Measurements from ENCODE around the gene PLCB2.

The PLCB2 gene

DNA sequence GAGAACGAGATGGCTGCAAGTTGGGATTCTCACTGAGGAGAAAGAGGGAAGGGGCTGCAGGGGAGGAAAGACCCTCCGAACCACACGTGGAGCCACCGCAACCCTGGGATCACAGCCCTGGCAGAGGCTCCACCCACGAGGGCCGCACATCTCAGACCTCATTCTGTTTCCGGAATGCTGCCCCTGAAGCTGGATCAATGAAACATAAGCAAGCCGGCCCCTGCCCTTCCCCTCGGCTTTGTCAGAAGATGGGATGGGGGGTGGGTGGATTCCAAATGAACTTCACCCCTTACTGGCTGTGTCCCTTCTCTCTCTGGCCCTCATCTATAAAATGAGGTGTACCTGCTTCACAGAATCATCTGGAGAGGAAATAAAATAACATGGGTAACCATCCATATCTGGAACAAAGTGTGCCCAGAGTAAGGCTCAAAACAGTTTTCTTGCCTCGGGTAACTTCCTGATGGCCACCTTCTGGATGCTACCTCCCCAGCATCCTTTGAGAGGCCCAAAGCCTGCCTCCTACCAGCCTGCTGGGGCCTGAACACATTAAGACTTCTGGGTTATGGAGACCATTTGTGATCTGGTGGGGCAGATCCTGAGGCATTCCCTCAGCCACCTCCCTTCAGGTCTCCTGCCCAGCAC, 37.6 kb upstream of the PLCB2 start:
- H3K27me3 ChIP-seq (replicated peaks in 2 of 5; ENCODE audit: control insufficient read depth in 4 of 5, insufficient read depth in 5 of 5, low read length in 4 of 5): no peaks in the 10 kb centered on the region
- H3K4me1 ChIP-seq (ENCODE audit: control extremely low read depth in 1 of 4, control insufficient read depth in 4 of 4, insufficient read depth in 4 of 4, low read length in 3 of 4): peaks cover 0 to 28% (median 16%) of the 10 kb centered on the region in 4 experiments
- ChIA-PET CTCF (interaction anchor here (0.9 to 26.5 kb wide), 13 partner anchors 9 to 79 kb away, joined by 3 to 1099 read pairs (median 10); partner anchors contain the start of genes DISP2, INAFM2, IVD and PHGR1), POLR2A (no interaction called here)
- no peaks in the 10 kb centered on the region for H3K9me3 ChIP-seq (ENCODE audit: control extremely low read depth in 1 of 5, control insufficient read depth in 4 of 5, insufficient read depth in 2 of 5, low read depth in 1 of 5, low read length in 4 of 5)
- 84% methylated on average over 9 of the region's 10 CpGs for WGBS (ENCODE audit: insufficient coverage)
- no peak overlapping the region for H3K27ac ChIP-seq (ENCODE audit: insufficient read depth in 1 of 2, low read depth in 1 of 2, low read length in 2 of 2, poor library complexity in 1 of 2, severe bottlenecking in 2 of 2)
- no peaks in the 10 kb centered on the region for H3K36me3 ChIP-seq (ENCODE audit: control insufficient read depth in 4 of 4, insufficient read depth in 4 of 4, low read length in 3 of 4)
- no peak overlapping the region for H3K4me3 ChIP-seq (ENCODE audit: control insufficient read depth in 1 of 7, extremely low read depth in 1 of 7, insufficient read depth in 4 of 7, low read depth in 2 of 7, low read length in 6 of 7)
- DNase-seq: no peak

DNA sequence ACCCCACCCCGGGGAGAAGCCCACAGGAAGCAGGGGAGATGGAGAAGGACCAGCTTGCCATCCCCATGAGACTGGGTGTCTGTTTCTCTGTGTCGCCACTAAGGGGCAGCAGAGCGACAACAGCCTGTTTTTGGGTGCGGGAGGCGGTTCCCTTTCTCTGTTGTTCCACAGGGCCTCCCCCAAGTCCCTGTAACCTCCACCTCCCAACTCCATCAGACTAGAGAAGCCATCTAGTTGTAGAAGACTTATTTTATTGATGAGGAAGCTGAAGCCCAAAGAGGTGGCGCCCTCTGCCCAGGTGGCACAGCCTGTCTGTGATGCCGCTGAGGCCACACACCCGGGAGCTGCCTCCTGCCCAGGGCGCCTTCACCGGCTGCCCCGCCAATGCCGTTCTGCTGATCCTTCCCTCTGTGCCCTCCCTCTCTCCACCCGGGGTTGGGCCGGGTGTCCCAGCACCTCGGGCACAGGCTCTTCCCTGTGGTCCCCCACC, 36.9 kb upstream of the PLCB2 start:
- H3K36me3 ChIP-seq (ENCODE audit: control insufficient read depth in 4 of 4, insufficient read depth in 4 of 4, low read length in 3 of 4): no peaks in the 10 kb centered on the region
- H3K9me3 ChIP-seq (ENCODE audit: control extremely low read depth in 1 of 5, control insufficient read depth in 4 of 5, insufficient read depth in 2 of 5, low read depth in 1 of 5, low read length in 4 of 5): no peaks in the 10 kb centered on the region
- no peak overlapping the region for H3K27ac ChIP-seq (ENCODE audit: insufficient read depth in 1 of 2, low read depth in 1 of 2, low read length in 2 of 2, poor library complexity in 1 of 2, severe bottlenecking in 2 of 2)
- no peak overlapping the region for H3K4me3 ChIP-seq (ENCODE audit: control insufficient read depth in 1 of 7, extremely low read depth in 1 of 7, insufficient read depth in 4 of 7, low read depth in 2 of 7, low read length in 6 of 7)
- CTCF ChIA-PET: interaction anchor here (0.7 to 26.5 kb wide), 16 partner anchors 9 to 162 kb away, joined by 3 to 1099 read pairs (median 7); partner anchors contain the start of genes DISP2, INAFM2, IVD and PHGR1
- DNase-seq: peak; percentile 57 to 82 (median 81)
- peaks cover 0 to 33% (median 20%) of the 10 kb centered on the region in 4 experiments for H3K4me1 ChIP-seq (ENCODE audit: control extremely low read depth in 1 of 4, control insufficient read depth in 4 of 4, insufficient read depth in 4 of 4, low read length in 3 of 4)
- H3K27me3 ChIP-seq (replicated peaks in 2 of 5; ENCODE audit: control insufficient read depth in 4 of 5, insufficient read depth in 5 of 5, low read length in 4 of 5): no peaks in the 10 kb centered on the region
- POLR2A ChIA-PET: no interaction called here
- 31% methylated on average over 6 of the region's 15 CpGs for WGBS (ENCODE audit: insufficient coverage)

DNA sequence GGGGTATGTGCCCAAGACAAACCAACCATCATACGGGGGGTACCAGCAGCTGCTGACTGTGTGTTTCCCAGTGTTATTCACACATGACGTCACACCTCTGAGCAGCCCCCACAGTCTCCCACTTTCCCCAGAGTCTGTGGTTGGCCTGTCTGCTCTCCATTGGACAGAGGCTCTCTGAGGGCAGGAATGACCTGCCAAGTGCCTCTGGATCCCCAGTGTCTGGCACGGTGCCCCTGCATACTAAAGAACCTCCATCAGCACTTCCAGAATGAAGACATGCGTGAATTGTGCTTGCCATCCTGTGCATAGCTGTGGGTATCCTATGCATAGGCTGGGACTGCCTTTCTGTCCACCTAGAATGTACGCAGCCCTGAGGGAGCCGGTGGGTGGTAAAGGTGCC, 36.5 kb upstream of the PLCB2 start:
- Histone ChIP-seq H3K27me3 (replicated peaks in 2 of 5; ENCODE audit: control insufficient read depth in 4 of 5, insufficient read depth in 5 of 5, low read length in 4 of 5) (no peaks in the 10 kb centered on the region), H3K36me3 (ENCODE audit: control insufficient read depth in 4 of 4, insufficient read depth in 4 of 4, low read length in 3 of 4) (no peaks in the 10 kb centered on the region), H3K4me3 (ENCODE audit: control insufficient read depth in 1 of 7, extremely low read depth in 1 of 7, insufficient read depth in 4 of 7, low read depth in 2 of 7, low read length in 6 of 7) (no peak overlapping the region), H3K9me3 (ENCODE audit: control extremely low read depth in 1 of 5, control insufficient read depth in 4 of 5, insufficient read depth in 2 of 5, low read depth in 1 of 5, low read length in 4 of 5) (no peaks in the 10 kb centered on the region), H3K27ac (ENCODE audit: insufficient read depth in 1 of 2, low read depth in 1 of 2, low read length in 2 of 2, poor library complexity in 1 of 2, severe bottlenecking in 2 of 2) (no peak overlapping the region), H3K4me1 (ENCODE audit: control extremely low read depth in 1 of 4, control insufficient read depth in 4 of 4, insufficient read depth in 4 of 4, low read length in 3 of 4) (peaks cover 0 to 33% (median 20%) of the 10 kb centered on the region in 4 experiments)
- ChIA-PET POLR2A (no interaction called here), CTCF (interaction anchor here (0.7 to 26.5 kb wide), 18 partner anchors 8 to 163 kb away, joined by 3 to 1099 read pairs (median 6); partner anchors contain the start of genes DISP2, INAFM2, IVD and PHGR1)
- 46% methylated on average over 6 of the region's 6 CpGs for WGBS (ENCODE audit: insufficient coverage)
- no peak for DNase-seq

DNA sequence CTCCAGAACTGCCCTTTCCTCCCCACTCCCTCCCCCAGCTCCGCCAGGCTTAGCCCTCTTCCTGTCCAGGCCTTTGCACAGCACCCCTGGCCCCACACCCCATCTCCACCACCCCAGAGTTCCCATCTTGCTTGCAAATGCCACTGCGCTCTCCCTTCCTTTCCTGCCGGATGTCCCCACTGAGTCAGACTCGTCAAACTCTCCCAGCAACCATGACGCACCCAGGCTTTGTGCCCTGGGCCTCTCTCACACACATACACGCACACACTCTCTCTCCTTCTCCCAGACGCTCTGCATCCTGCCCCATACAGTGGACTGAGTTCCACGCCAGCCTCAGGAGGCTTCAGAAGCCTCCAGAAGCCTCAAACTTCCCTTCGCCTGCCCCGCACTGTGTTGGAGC, 35.8 kb upstream of the PLCB2 start:
- DNase-seq: peak in 2 of 3 donors; percentile 47 to 49
- ChIA-PET POLR2A (no interaction called here), CTCF (interaction anchor here (1.0 to 26.5 kb wide), 14 partner anchors 10 to 163 kb away, joined by 3 to 1099 read pairs (median 9); partner anchors contain the start of genes DISP2, INAFM2, IVD and PHGR1)
- no peaks in the 10 kb centered on the region for H3K9me3 ChIP-seq (ENCODE audit: control extremely low read depth in 1 of 5, control insufficient read depth in 4 of 5, insufficient read depth in 2 of 5, low read depth in 1 of 5, low read length in 4 of 5)
- H3K27ac ChIP-seq (ENCODE audit: insufficient read depth in 1 of 2, low read depth in 1 of 2, low read length in 2 of 2, poor library complexity in 1 of 2, severe bottlenecking in 2 of 2): no peak overlapping the region
- no peak overlapping the region for H3K4me3 ChIP-seq (ENCODE audit: control insufficient read depth in 1 of 7, extremely low read depth in 1 of 7, insufficient read depth in 4 of 7, low read depth in 2 of 7, low read length in 6 of 7)
- 74% methylated on average over 7 of the region's 10 CpGs for WGBS (ENCODE audit: insufficient coverage)
- H3K36me3 ChIP-seq (ENCODE audit: control insufficient read depth in 4 of 4, insufficient read depth in 4 of 4, low read length in 3 of 4): no peaks in the 10 kb centered on the region
- peaks cover 0 to 33% (median 18%) of the 10 kb centered on the region in 4 experiments for H3K4me1 ChIP-seq (ENCODE audit: control extremely low read depth in 1 of 4, control insufficient read depth in 4 of 4, insufficient read depth in 4 of 4, low read length in 3 of 4)
- no peaks in the 10 kb centered on the region for H3K27me3 ChIP-seq (replicated peaks in 2 of 5; ENCODE audit: control insufficient read depth in 4 of 5, insufficient read depth in 5 of 5, low read length in 4 of 5)

DNA sequence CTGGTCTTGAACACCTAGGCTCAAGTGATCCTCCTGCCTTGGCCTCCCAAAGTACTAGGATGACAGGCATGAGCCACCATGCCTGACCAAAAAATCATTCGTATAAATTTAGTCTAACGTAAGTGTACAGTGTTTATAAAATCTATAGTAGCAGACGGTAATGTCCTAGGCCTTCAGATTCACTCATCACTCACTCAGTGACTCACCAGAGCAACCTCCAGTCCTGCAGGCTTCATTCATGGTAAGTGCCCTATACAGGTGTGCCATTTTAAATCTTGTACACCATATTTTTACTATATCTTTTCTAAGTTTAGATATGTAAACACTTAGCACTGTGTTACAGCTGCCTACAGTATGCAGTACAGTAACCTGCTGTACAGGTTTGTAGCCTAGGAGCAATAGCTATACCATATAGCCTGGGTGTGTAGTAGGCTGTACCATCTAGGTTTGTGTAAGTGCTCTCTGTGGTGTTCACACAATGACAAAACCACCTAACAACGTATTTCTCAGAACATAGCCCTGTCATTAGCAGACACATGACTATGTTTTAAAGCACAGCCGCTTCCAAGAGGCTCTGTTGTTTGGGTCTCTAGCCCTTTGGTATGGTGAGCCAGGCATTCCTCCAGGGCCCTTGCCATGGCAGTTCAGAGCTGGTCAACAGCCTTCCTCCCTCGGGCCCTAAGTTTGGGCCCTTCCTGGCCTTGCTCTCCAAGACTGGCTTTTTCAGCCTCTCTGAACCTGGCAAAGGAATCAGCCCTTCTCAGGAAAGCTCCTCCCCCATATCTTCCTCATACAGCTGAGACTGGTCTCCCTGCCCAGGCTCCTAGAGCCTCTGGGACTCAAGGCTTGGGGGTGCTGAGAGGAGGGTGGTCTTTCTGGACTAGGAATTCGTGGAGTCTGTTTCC, 34.9 kb upstream of the PLCB2 start:
- peaks cover 0 to 40% (median 22%) of the 10 kb centered on the region in 4 experiments for H3K4me1 ChIP-seq (ENCODE audit: control extremely low read depth in 1 of 4, control insufficient read depth in 4 of 4, insufficient read depth in 4 of 4, low read length in 3 of 4)
- H3K27me3 ChIP-seq (replicated peaks in 2 of 5; ENCODE audit: control insufficient read depth in 4 of 5, insufficient read depth in 5 of 5, low read length in 4 of 5): no peaks in the 10 kb centered on the region
- WGBS (ENCODE audit: insufficient coverage): 51% methylated on average over 2 of the region's 7 CpGs
- POLR2A ChIA-PET: no interaction called here
- no peaks in the 10 kb centered on the region for H3K36me3 ChIP-seq (ENCODE audit: control insufficient read depth in 4 of 4, insufficient read depth in 4 of 4, low read length in 3 of 4)
- H3K27ac ChIP-seq (ENCODE audit: insufficient read depth in 1 of 2, low read depth in 1 of 2, low read length in 2 of 2, poor library complexity in 1 of 2, severe bottlenecking in 2 of 2): no peak overlapping the region
- H3K9me3 ChIP-seq (ENCODE audit: control extremely low read depth in 1 of 5, control insufficient read depth in 4 of 5, insufficient read depth in 2 of 5, low read depth in 1 of 5, low read length in 4 of 5): no peaks in the 10 kb centered on the region
- CTCF ChIA-PET: interaction anchor here (0.9 to 26.5 kb wide), 13 partner anchors 13 to 244 kb away, joined by 3 to 1099 read pairs (median 10); partner anchors contain the start of genes DISP2, INAFM2, IVD and PHGR1
- H3K4me3 ChIP-seq (ENCODE audit: control insufficient read depth in 1 of 7, extremely low read depth in 1 of 7, insufficient read depth in 4 of 7, low read depth in 2 of 7, low read length in 6 of 7): no peak overlapping the region
- DNase-seq: no peak

DNA sequence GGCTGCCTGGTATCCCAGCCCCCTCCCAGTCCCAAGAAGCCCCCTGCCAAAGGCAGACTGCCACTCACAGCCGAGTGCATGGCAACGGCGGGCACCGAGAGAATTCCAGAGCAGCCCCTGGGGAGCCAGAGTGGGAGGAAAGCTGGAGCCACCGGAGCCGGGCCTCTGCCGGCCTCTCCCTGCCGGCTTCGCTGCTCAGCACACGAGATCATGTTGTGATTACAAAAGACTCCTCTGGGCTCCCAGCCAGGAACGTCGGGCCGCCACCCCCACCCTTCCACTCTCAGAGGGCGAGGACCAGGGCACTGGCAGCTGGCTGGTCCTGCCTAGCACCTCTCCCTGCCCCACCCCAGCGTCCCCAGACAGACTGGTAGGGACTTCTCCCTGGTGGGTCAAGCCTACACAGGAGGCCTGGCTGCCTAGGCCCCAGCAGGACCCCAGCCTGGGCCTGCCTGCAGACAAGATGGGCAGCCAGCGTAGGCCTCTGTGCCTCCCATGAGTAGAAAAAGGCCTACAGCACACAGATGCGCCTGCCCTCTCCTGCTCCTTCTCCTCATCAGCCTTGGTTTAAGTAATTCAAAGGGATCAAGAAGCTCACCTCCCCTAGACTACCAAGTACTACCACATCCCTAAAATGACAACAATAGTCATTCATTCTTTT, 33.1 kb upstream of the PLCB2 start, which contains the start of gene CCDC9B:
Gene CCDC9B, minus strand, starts transcription at position 200 of the 661 bp plus-strand sequence. Its CDS starts 120 bp downstream, at position 80.
- WGBS (ENCODE audit: insufficient coverage): 22% methylated on average over 12 of the region's 17 CpGs
- peak within 1 kb of the TSS in 1 of 7 experiments; percentile 7 for H3K4me3 ChIP-seq (ENCODE audit: control insufficient read depth in 1 of 7, extremely low read depth in 1 of 7, insufficient read depth in 4 of 7, low read depth in 2 of 7, low read length in 6 of 7)

More for the DNA sequence above, 33.1 kb upstream of the PLCB2 start, which contains the start of gene CCDC9B:
- ChIA-PET POLR2A (interaction anchor here (1.0 kb wide), 1 partner anchor 18 kb away, joined by 4 read pairs; no protein-coding TSS in a partner anchor), CTCF (interaction anchor here (0.9 to 26.5 kb wide), 14 partner anchors 9 to 116 kb away, joined by 3 to 1099 read pairs (median 32); partner anchors contain the start of genes ANKRD63, DISP2, INAFM2 and KNSTRN)
- Histone ChIP-seq H3K27ac (ENCODE audit: insufficient read depth in 1 of 2, low read depth in 1 of 2, low read length in 2 of 2, poor library complexity in 1 of 2, severe bottlenecking in 2 of 2) (no peak within 1 kb of the TSS), H3K36me3 (ENCODE audit: control insufficient read depth in 4 of 4, insufficient read depth in 4 of 4, low read length in 3 of 4) (no peaks in the 10 kb centered on the region), H3K27me3 (replicated peaks in 2 of 5; ENCODE audit: control insufficient read depth in 4 of 5, insufficient read depth in 5 of 5, low read length in 4 of 5) (no peaks in the 10 kb centered on the region), H3K4me1 (ENCODE audit: control extremely low read depth in 1 of 4, control insufficient read depth in 4 of 4, insufficient read depth in 4 of 4, low read length in 3 of 4) (peaks cover 2 to 58% (median 40%) of the 10 kb centered on the region in 4 experiments), H3K9me3 (ENCODE audit: control extremely low read depth in 1 of 5, control insufficient read depth in 4 of 5, insufficient read depth in 2 of 5, low read depth in 1 of 5, low read length in 4 of 5) (no peaks in the 10 kb centered on the region)
- peak; percentile 50 to 70 (median 65) for DNase-seq
